WI38 (cell line): ENCODE measurements around the gene SLC24A5.

Experiments used
- H3K4me3 ChIP-seq: 2 replicates; pipeline ENCODE4 v1.5.1; 2011; ENCODE audit warnings: low read depth, mild to moderate bottlenecking, control low read depth, low read length
- CTCF ChIP-seq: IDR thresholded peaks from 2 replicates; pipeline ENCODE4 v1.5.1; 2012; ENCODE audit warnings: low read depth, mild to moderate bottlenecking, control low read depth, low read length

The SLC24A5 gene

GRCh38 chr15:48096355-48096786 is 24.4 kb upstream of the SLC24A5 start:
- no peak overlapping the region for H3K4me3 ChIP-seq
- TF ChIP-seq CTCF, result no peak

- no peak for TF ChIP-seq CTCF
- no peak overlapping the region for H3K4me3 ChIP-seq
Observed at GRCh38 chr15:48096813-48097212, 24.0 kb upstream of the SLC24A5 start.

GRCh38 chr15:48097264-48097663 is 23.5 kb upstream of the SLC24A5 start:
- TF ChIP-seq CTCF, result no peak
- H3K4me3 ChIP-seq, result no peak overlapping the region

- no peak for TF ChIP-seq CTCF
- no peak overlapping the region for H3K4me3 ChIP-seq
Observed at GRCh38 chr15:48101376-48101961, 19.3 kb upstream of the SLC24A5 start.

- no peak overlapping the region for H3K4me3 ChIP-seq
- no peak for TF ChIP-seq CTCF
Observed at GRCh38 chr15:48102167-48102566, 18.6 kb upstream of the SLC24A5 start.

- TF ChIP-seq CTCF, result no peak
- H3K4me3 ChIP-seq, result no peak overlapping the region
Observed at GRCh38 chr15:48103647-48104046, 17.1 kb upstream of the SLC24A5 start.

GRCh38 chr15:48105936-48106335 is 14.9 kb upstream of the SLC24A5 start:
- no peak for TF ChIP-seq CTCF

More at GRCh38 chr15:48105936-48106335, 14.9 kb upstream of the SLC24A5 start:
- H3K4me3 ChIP-seq, result no peak overlapping the region
